GM19025 (cell line): Measurements from ENCODE around the gene SGCA.
A peak's percentile ranks its signal among the peaks of the same experiment; 100 is the strongest.

ENCODE experiments used
- ATAC-seq: cut with Tn5 transposase; IDR thresholded peaks from one replicate; pipeline ENCODE4 v1.9.1; 2021; ENCODE audit warnings: mild to moderate bottlenecking, low read depth, moderate library complexity; ENCODE audit not compliant: unreplicated experiment

SGCA gene

DNA sequence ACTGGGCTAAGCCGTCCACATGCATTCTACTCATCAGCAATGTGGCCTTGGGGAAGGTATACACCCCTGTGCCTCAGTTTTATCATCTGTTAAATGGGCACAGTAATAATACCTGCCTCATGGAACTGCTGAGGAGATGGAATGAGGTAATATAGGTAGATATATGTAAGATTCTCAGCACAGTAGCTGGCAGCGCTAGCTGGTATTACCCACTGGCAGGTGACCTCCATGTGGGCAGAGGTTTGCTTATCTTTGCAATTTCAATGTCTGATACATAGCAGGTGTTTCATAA is 1.2 kb upstream of the SGCA start:
- ATAC-seq: no peak

DNA sequence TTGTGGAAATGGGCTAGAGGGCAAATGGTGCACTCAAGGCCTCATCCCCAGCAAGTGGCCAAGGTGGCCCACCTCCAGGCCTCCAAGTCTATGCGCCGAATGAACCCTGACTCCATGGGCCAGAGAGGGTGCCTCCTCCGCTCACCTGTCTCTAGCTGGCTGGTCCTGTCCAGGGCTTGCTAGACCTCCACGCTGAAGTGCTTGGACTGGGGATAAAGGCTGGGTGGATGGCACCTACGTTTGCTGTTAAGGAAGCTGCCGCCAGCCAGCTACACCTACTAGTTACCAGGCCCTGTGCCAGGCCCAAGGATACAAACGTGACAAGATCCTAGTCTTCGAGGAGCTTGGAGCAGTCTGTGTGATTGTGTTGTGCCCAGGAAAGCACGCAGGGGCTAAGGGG is 739 bp upstream of the SGCA start:
- ATAC-seq: no peak

DNA sequence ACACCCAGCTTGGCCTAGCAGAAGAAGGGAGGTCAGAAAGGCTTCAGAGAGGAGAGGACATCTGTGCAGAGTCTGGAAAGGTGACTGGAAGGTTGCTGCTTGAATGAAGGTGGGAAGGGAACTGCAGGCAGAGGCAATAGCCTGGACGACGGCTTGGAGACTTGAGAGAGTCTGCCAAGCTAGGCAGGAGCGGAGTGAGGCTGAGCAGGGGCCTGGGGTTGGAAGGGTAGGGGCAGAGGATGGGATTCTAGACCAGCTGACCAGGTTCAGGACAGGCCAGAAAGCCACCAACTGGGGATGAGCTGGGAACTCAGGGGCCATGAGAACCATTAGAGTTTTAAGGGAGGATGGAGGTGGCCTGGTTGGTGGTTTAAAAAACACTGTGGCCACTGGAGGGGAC is 339 bp upstream of the SGCA start:
- ATAC-seq: no peak

DNA sequence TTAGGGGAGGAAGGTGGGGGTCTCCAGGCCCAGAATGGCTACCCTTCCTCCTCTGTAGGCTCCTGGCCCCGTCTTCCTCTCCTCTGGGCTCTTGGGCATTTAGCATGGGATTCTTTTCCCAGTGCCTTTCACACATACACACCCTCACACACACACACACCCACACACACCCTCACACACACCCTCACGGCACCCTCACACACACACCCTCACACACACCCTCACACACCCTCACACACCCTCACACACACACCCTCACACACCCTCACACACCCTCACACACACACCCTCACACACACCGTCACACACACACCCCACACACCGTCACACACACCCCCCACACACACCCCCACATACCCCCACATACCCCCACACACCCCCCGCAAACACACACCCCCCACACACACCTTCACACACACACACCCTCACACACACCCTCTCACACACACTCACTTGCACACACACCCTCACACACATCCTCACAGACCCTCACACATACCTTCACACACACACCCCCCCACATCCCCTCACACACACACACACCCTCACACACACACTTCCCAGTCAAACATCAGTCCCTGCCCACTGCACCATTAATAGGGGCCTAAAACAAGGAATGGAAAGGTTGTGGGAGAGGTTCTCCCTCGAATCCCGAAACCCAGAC is 845 bp downstream of the SGCA start:
- no peak for ATAC-seq

DNA sequence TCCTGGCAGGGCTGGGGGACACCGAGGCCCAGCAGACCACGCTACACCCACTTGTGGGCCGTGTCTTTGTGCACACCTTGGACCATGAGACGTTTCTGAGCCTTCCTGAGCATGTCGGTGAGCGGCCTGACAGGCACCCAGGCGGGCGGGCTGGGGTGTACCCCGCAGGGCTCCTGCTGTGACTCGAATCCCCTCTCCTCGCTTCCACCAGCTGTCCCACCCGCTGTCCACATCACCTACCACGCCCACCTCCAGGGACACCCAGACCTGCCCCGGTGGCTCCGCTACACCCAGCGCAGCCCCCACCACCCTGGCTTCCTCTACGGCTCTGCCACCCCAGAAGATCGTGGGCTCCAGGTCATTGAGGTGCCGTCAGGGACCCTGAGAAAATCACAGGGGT is 1.6 kb downstream of the SGCA start:
- no peak for ATAC-seq

DNA sequence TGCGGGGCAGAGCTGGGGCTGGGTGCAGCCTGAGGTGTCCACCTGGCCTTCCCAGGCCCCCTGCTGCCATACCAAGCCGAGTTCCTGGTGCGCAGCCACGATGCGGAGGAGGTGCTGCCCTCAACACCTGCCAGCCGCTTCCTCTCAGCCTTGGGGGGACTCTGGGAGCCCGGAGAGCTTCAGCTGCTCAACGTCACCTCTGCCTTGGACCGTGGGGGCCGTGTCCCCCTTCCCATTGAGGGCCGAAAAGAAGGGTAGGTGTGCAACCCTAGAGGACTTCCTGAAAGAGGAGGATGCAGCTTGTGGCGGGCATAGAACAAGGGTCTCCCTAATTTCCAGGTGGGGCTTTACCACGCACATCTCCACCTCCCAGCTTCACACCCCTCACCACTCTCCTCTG is 2.5 kb downstream of the SGCA start:
- ATAC-seq: no peak

DNA sequence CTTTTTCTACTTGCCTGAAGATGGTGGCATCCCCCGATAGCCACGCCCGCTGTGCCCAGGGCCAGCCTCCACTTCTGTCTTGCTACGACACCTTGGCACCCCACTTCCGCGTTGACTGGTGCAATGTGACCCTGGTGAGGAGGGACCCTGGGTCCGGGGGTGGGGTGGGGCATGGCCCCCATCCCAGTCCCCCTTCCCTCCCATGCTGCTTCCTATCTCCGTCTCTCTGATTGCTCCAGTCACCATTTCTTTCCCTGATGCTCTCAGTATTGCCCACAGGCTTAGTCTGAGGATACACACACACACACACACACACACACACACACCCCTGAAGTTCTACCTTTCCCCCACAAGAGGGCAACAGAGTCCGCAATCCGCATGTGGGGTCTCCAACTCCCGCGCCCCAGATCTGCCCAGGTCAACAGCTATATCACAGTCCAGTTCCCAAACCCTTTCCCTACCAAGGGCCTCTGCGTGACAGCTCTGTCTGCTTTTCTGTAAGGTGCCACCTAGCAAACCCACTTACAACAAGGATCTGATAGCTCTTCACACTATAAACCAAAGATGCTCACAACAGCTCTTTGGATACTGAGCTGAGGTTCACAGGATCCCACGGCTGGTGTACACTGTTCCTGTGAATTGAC is 3.4 kb downstream of the SGCA start:
- no peak for ATAC-seq

DNA sequence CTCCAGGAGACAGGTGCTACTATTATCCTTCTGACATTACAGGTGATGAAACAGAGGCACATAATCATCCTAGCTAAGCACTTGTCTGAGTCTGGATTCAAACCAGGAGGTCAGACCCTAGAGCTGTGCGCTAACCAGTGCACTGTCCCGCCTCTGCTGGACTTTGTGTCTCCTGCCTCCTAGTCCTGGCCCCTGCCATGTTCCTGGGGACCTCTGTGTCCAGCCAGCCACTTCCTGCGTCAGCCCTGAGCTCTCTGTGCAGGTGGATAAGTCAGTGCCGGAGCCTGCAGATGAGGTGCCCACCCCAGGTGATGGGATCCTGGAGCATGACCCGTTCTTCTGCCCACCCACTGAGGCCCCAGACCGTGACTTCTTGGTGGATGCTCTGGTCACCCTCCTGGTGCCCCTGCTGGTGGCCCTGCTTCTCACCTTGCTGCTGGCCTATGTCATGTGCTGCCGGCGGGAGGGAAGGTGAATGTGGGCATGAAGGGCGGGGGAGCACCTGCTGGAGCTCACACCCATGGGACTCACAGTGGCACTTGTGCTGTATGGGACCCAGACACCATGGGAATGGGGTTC is 4.2 kb downstream of the SGCA start:
- ATAC-seq: no peak

DNA sequence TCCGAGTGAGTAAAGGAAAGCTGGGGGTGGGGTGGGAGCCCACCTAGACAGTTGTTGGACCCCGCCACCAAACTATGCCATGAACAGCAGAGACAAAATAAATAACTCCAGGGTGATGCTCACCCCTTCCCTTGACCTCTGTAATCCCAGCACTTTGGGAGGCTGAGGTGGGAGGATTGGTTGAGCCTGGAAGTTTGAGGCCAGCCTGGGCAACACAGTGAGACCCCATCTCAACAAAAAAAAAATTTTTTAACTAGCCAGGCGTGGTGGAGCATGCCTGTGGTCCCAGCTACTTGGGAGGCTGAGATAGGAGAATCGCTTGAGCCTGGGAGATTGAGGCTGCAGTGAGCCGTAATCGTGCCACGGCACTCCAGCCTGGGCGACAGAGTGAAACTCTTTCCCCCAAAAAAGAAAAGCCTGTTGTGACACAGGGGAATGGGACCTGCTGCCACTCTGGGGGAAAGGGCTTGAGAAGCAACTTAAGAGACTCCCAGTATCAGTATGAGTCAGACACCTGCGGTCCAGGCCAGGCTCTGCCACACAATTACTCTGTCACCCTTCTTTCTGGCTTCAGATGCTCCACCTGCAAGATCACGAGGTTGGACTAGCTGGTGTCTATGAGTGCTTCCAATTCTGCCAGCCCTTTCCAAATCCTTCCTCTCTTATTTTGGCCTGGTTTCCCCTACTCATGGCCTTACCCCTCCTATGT is 5.0 kb downstream of the SGCA start:
- ATAC-seq: peak; percentile 66

DNA sequence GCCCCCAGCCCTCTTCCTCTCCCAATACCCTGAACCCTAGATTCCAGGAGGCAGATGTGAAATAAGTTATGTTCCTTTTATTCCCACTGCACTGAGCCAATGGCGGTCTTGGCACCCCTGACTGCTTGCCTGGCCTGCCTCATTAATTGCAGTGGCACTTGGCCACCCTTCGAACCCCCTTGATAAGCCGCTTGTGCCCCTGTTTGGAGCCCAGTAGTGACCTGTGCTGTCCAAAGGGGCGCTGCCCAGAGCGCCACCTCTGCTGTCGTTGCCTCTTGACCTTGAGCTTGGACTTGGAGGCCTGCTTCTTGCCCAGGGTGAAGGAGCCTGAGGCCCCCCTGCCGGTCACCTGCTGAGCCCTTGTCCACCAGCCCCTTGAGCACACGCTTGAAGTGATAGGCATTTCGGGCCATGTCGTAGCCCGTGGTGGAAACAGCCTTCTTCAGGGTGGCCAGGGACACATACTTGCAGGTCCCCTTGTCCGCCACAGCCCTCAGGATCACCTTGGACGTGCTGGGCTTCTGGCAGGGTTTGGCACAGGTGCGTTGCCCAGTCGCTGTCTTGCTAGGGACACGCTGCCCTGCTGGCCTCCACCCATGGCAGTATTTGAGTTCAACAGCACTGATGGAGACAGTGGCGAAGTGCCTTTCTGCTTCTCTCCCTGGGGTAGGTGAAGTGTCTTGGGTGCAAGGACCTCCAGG is 5.7 kb downstream of the SGCA start:
- no peak for ATAC-seq

DNA sequence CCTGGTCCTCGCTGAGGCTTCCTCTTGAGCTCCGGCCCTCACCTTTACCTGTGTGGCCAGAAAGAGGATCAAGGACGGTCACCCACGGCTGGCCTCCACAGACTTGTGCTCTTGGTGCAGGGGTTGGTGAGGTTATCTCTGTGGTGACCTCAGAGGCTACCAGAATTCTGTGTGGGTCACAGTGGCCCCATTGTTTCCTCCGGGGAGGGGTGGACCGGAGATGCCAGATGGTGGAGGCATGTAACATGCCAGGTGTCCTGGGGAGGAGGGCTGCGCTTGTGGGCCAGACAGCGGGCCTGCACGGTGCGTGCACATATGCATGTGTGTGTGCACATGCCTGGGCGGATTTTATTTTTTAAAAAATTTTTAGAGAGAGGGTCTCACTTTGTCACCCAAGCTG is 6.3 kb downstream of the SGCA start:
- ATAC-seq: no peak

DNA sequence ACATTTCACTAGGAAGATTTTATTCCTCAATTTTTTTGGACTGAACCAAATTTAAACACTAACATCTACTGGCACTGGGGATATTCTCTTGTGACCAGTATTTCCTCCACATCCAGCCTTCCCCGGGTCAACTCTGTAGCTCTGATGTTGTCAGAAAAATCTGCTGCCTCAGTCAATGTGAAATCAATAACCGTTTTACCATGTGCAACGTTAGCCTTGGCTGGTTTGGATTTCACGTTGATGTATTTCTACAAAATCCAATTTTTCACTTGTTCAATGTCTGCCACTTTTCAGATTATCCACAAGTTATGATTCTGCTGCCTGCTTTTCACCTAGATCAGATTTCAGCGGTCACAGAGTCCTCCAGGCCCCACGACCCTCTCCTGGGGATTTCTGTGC is 7.1 kb downstream of the SGCA start:
- no peak for ATAC-seq

DNA sequence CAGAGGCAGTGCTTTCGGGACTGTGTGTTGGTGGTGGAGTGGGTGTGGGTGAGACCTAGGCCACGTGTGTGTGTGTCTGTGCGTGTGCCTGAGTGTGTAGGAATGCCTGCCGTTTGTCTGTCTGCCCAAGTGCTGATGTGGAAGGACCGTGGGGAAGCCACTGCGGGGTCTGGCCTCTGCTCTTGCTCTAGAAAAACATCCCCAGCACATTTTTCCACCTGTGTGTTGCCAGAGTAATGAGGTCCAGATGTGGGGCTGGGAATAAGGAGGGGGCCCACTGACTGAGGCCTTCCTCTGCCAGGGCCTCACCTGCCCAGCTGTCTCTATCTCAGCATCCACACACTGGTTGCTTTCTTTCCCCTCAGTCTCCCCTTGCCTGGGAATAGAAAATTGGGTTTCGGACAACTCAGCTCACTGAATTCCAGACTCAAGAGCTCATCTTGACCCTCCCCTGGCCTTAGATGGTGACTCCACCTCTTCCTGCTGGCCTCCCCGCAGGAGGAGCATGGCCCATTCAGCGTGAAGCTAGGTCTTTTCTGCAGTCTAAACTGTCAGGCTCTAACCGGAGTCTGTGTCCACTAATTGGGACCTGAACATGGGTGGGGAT is 7.6 kb downstream of the SGCA start:
- ATAC-seq: no peak

DNA sequence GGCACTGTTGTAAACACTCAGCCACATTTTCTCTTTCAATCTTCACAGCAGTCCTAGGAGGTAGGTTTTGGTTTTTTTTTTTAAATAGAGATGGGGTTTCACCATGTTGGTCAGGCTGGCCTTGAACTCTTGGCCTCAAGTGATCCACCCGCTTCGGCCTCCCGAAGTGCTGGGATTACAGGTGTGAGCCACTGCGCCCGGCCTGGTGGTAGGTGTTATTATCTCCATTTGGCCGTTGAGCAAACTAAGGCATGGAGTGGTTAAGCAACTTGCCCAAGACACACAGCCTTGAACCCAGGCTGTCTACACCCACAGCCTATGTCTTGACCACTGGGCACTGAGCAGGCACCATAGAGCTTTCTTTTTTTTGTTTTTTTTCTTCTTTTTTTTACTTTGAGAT is 8.6 kb downstream of the SGCA start:
- no peak for ATAC-seq

DNA sequence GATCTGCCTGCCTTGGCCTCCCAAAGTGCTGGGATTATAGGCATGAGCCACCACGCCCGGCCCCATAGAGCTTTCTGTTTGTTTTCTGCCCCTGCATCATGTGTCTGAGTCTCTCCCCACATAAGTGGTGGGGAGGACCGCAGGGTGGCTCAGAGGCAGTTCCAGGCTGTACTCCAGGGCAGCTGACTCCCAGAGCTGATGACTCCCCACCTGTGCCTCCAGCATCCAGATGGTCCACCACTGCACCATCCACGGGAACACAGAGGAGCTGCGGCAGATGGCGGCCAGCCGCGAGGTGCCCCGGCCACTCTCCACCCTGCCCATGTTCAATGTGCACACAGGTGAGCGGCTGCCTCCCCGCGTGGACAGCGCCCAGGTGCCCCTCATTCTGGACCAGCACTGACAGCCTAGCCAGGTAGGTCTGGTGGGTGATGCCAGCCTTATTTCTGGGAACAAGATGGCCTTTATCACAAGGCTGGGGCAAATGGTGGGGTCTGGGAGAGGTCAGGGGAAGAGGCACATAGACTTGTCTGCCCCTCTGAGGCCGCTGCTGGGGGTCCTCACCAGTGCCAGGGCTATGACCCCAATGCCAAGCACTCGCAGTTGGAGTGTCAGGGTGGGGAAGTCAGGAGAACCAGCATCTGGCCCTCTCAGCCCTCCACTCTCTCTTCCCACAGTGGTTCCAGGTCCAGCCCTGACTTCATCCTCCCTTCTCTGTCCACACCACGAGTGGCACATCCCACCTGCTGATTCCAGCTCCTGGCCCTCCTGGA is 9.4 kb downstream of the SGCA start:
- no peak for ATAC-seq

DNA sequence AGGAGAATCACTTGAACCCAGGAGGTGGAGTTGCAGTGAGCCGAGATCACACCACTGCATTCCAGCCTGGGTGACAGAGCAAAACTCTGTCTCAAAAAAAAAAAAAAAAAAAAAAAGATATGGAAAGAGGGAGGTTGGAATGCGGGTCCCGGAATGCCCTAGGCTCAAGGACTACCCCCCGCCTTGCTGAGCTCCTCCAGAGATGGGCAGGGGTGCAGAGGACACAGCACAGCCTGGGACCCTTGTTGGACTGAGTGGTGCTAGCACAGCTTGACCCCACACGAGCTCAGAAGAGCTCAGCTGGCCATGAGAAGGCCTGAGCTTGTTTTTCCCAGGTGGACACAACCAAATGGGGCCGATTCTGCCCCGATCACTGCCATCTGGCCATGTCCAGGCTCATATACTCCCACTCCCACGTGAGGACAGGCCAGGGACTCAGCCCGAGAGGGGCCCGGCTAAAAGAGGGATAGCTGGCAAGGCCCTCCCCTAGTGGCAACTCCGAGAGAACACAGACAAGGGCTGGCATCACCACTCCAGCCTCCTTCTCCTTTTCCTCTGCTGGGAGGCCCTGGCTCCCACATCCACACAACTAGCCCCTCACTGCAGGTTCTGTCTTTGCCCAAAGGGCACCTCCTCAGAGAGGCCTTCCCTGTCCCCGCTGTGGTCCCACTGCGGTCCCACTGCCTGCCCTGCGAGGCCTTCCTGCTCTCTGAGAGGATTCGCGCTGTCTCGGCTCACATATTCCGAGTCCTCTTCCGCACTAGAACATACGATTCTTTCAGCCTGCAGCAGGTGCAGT is 11.0 kb downstream of the SGCA start:
- ATAC-seq: no peak

DNA sequence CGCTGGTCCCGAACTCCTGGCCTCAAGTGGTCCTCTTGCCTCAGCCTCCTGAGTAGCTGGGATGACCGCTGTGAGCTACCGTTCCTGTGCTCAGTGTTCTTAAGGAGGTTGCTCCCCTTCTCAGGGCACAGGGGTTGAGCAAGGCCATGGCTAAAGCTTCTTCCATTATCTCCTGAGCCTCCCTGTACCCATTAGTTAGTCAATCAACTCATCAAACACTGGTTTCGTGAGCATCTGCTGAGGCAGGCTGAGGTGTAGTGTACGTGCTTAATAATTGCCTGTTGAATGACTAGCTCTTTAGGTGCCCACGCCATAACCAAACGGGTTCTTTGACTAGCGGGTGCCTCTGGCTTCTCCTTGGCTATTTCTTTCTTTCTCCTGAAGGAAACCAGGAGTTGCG is 11.7 kb downstream of the SGCA start:
- no peak for ATAC-seq

DNA sequence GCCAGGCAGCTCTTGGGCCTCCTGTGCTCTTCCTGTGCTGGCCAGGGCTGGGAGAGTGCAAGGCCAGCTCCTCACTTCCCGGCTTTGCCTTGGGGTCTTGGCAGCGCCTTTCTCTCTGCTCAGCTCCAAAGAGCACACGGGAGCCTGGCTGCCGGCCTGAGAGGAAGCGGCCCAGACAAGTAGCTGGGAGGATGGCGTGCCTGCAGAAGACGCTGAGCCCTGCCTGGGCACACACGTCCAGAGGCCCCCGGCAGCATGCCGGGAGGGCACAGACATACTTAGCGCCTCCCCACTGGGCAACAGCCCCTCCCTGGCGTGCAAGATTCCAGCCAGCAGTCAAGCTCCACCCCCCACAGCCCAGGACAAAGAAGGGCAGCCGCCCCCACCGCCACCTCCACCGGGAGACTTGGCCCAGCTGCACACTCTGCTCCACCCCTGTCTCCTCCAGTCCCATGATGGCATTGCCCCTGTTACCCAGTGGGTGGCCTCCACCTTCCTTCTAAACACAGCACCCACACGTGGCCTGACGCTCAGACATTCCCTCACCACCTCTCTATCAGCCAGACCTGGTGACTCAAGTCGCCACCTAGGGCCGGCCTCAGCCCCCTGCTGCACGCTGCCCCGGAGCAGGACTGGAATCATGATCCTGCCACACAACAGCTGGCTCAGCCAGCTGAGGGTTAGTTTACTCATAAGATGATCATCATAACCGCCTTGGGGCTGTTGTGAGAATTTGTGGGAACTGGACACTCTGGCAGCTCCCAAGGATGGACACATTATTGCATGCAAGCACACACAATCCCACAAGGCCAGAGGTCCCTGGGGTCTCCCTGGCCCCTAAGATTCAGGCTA is 12.4 kb downstream of the SGCA start:
- peak; percentile 65 for ATAC-seq
